ENCODE results near the gene TSPAN5.

- TF ChIP-seq CTCF (IDR thresholded peaks at IDR 0.05; ENCODE audit: poor library complexity) (no peak), EZH2 (IDR thresholded peaks at IDR 0.05; ENCODE audit: borderline replicate concordance) (no peak), EZH2phosphoT487 (IDR thresholded peaks at IDR 0.05; ENCODE audit: low read depth, severe bottlenecking, unreplicated experiment) (no peak)
These were observed 50.1 kb downstream of the TSPAN5 start for GRCh38 chr4:98608356-98608755.

All from hepatocyte (in vitro differentiated cells).